Smooth muscle cell (in vitro differentiated cells): ENCODE data around the gene DYNC1LI1. TPM values are rescaled to one million over a fixed set of nuclear protein-coding genes. Genes with fewer than 3 reads are reported as not detected.

Experiments used
- DNase-seq: peaks from one replicate; lab custom pipeline; 2025; ENCODE audit not compliant: unreplicated experiment; lab: John Stamatoyannopoulos, UW
- H2AFZ ChIP-seq: fragments of 200-600 bp; sonication (generic); 2 replicates; pipeline ENCODE4 v1.6.0; 2016; ENCODE audit warnings: antibody characterized with exemption, low read depth, mild to moderate bottlenecking
- H3F3A ChIP-seq: fragments of 200-600 bp; sonication (generic); 2 replicates; pipeline ENCODE4 v1.6.0; 2017; ENCODE audit warnings: antibody characterized with exemption, low read depth
- H3K27ac ChIP-seq: fragments of 200-600 bp; sonication (generic); 2 replicates; pipeline ENCODE4 v1.5.1; 2016; ENCODE audit warnings: low read depth, mild to moderate bottlenecking
- H3K27me3 ChIP-seq: fragments of 200-600 bp; sonication (generic); 2 replicates; pipeline ENCODE4 v1.6.1; 2016; ENCODE audit warnings: low read depth, mild to moderate bottlenecking
- H3K36me3 ChIP-seq: fragments of 200-600 bp; sonication (generic); 2 replicates; pipeline ENCODE4 v1.5.1; 2016; ENCODE audit warnings: low read depth
- H3K4me1 ChIP-seq: fragments of 200-600 bp; sonication (generic); 2 replicates; pipeline ENCODE4 v1.5.1; 2016; ENCODE audit warnings: low read depth
- H3K4me2 ChIP-seq: fragments of 200-600 bp; sonication (generic); 2 replicates; pipeline ENCODE4 v1.6.0; 2016; ENCODE audit warnings: mild to moderate bottlenecking
- H3K4me3 ChIP-seq: fragments of 200-600 bp; sonication (generic); 2 replicates; pipeline ENCODE4 v1.5.1; 2016; ENCODE audit warnings: mild to moderate bottlenecking
- H3K79me2 ChIP-seq: fragments of 200-600 bp; sonication (generic); 2 replicates; pipeline ENCODE4 v1.6.0; 2016; ENCODE audit warnings: low read depth, mild to moderate bottlenecking
- H3K9ac ChIP-seq: fragments of 200-600 bp; sonication (generic); 2 replicates; pipeline ENCODE4 v1.6.0; 2016; ENCODE audit warnings: low read depth
- H3K9me3 ChIP-seq: fragments of 200-600 bp; sonication (generic); replicated peaks from 2 replicates; pipeline ENCODE4 v1.5.1; 2016; ENCODE audit warnings: low read depth
- H4K20me1 ChIP-seq: fragments of 200-600 bp; sonication (generic); 2 replicates; pipeline ENCODE4 v1.6.0; 2016; ENCODE audit warnings: low read depth
- CTCF ChIP-seq: fragments of 200-600 bp; sonication (generic); IDR thresholded peaks from 2 replicates; pipeline ENCODE4 v1.5.1; 2017; ENCODE audit warnings: borderline replicate concordance, mild to moderate bottlenecking, antibody characterized with exemption; ENCODE audit not compliant: insufficient read depth, poor library complexity, severe bottlenecking
- WGBS: methylation state at CpG from one replicate; pipeline ENCODE4 v1.1.7; 2016; ENCODE audit warnings: low lambda C conversion rate; 5-methylcytosine and 5-hydroxymethylcytosine counted together
- polyA plus RNA-seq: library from polyadenylated mRNA; unstranded; fragments of >200 nt; fragmentation: Nextera tagmentation; extraction: Ambion mirVana; gene quantifications from 2 replicates; pipeline ENCODE4 v1.2.1, GENCODE V29; 2016
- total RNA-seq: library from RNA; depleted of rRNA; stranded (reverse); fragments of >200 nt; gene quantifications from 2 replicates; pipeline ENCODE4 v1.2.3, GENCODE V29; 2014

DYNC1LI1 gene
- total and polyA plus RNA-seq, 2 experiments from 2014 or later: 31.0 to 72.6 TPM

- Histone ChIP-seq H3K4me2 (no peak overlapping the region), H3K9me3 (no peaks in the 10 kb centered on the region), H3K4me3 (no peak overlapping the region), H3K36me3 (peaks cover 6% of the 10 kb centered on the region), H4K20me1 (peaks cover 94% of the 10 kb centered on the region), H3K9ac (no peak overlapping the region), H2AFZ (no peak overlapping the region), H3K79me2 (peaks cover 12% of the 10 kb centered on the region), H3K27ac (no peak overlapping the region), H3K27me3 (no peaks in the 10 kb centered on the region), H3K4me1 (no peaks in the 10 kb centered on the region), H3F3A (no peaks in the 10 kb centered on the region)
- DNase-seq: no peak
- no peak for TF ChIP-seq CTCF
- 98% methylated on average over 6 of the region's 6 CpGs for WGBS
Observed at GRCh38 chr3:32484436-32484835, 86.2 kb downstream of the DYNC1LI1 start.

GRCh38 chr3:32483772-32484171 is 86.9 kb downstream of the DYNC1LI1 start:
- Histone ChIP-seq H4K20me1 (peaks cover 94% of the 10 kb centered on the region), H3K4me3 (no peak overlapping the region), H3K27me3 (no peaks in the 10 kb centered on the region), H3K9ac (no peak overlapping the region), H3K79me2 (peaks cover 9% of the 10 kb centered on the region), H3K4me2 (no peak overlapping the region), H2AFZ (no peak overlapping the region), H3K9me3 (no peaks in the 10 kb centered on the region), H3K36me3 (peaks cover 6% of the 10 kb centered on the region), H3K27ac (no peak overlapping the region), H3F3A (no peaks in the 10 kb centered on the region), H3K4me1 (no peaks in the 10 kb centered on the region)
- 86% methylated on average over 1 of the region's 1 CpG for WGBS
- no peak for DNase-seq
- no peak for TF ChIP-seq CTCF

- peaks cover 91% of the 10 kb centered on the region for H4K20me1 ChIP-seq
- H3K4me1 ChIP-seq: no peaks in the 10 kb centered on the region
- no peaks in the 10 kb centered on the region for H3F3A ChIP-seq
- TF ChIP-seq CTCF: no peak
- no peak overlapping the region for H3K4me3 ChIP-seq
- peaks cover 10% of the 10 kb centered on the region for H3K36me3 ChIP-seq
- no peak for DNase-seq
- H3K27me3 ChIP-seq: no peaks in the 10 kb centered on the region
- H2AFZ ChIP-seq: no peak overlapping the region
- no peak overlapping the region for H3K27ac ChIP-seq
- WGBS: 90% methylated on average over 1 of the region's 1 CpG
- no peak overlapping the region for H3K9ac ChIP-seq
- H3K4me2 ChIP-seq: no peak overlapping the region
- peaks cover 9% of the 10 kb centered on the region for H3K79me2 ChIP-seq
- H3K9me3 ChIP-seq: no peaks in the 10 kb centered on the region
Observed at GRCh38 chr3:32482693-32483092, 88.0 kb downstream of the DYNC1LI1 start.
